ENCODE results near the gene ZNF280C.

DNA sequence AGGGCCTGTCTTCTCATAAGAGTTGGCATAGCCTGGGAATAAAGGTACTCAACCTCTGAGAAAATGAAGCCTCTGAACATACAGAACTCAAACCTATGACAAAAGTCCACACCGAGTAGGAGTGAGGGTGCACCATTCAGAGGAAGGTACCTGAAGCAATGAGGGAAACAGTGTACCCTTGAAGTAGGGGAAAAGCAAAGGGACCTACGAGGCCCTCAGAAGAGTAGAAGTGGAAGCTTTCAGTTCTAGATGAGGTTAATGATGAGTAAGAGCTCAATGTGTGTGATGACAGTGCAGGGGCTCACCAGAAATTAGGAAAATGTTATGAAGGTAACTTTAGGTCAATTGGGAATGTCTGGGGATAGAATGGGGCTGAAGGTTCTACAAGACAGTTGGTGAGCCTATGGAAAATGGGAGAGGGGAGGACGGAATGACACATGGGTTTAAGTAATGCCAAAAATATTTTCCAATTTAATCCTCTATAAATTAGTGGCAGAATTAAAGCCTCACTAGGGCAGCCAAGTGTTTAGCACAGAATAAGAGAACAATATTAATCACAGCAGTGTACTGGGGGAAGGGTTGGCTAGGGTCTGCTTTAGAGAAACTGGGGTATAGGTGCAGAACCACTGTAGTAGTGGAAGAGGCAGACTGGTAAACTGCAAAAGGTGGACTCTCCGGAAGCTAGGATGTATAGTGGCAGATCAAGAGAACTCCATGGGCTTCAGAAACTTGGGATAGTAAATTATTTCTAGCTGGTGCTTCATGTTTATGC lies 57.1 kb downstream of the ZNF280C start:
- TF ChIP-seq, protein P1, sequence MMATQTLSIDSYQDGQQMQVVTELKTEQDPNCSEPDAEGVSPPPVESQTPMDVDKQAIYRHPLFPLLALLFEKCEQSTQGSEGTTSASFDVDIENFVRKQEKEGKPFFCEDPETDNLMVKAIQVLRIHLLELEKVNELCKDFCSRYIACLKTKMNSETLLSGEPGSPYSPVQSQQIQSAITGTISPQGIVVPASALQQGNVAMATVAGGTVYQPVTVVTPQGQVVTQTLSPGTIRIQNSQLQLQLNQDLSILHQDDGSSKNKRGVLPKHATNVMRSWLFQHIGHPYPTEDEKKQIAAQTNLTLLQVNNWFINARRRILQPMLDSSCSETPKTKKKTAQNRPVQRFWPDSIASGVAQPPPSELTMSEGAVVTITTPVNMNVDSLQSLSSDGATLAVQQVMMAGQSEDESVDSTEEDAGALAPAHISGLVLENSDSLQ (IDR thresholded peaks at IDR 0.05) = no peak
- TF ChIP-seq HDGF (IDR thresholded peaks at IDR 0.05; ENCODE audit: borderline replicate concordance) (no peak), NFRKB (IDR thresholded peaks at IDR 0.05) (no peak), FOXM1 (IDR thresholded peaks at IDR 0.05; ENCODE audit: borderline replicate concordance) (no peak), FOXK2 (IDR thresholded peaks at IDR 0.05) (no peak), LEF1 (IDR thresholded peaks at IDR 0.05; ENCODE audit: borderline replicate concordance) (no peak), CTBP1 (IDR thresholded peaks at IDR 0.05; ENCODE audit: borderline replicate concordance) (no peak), L3MBTL2 (conservative IDR thresholded peaks at IDR 0.05) (no peak), SUZ12 (IDR thresholded peaks at IDR 0.05) (no peak)
